ENCODE measurements around the gene C19orf81.
"Not testable (repeated sequence)": the region's sequence is repeated elsewhere in the genome, so short reads cannot be mapped to it uniquely, and the experiment has no call there.

Gene C19orf81

GRCh38 chr19:50649433-50650391 is at the start of gene C19orf81:
C19orf81 (plus strand) TSS chr19:50649445; CDS start chr19:50649445, 0 bp downstream.
- peak; percentile 28 for DNase-seq

GRCh38 chr19:50601407-50602088 is 47.7 kb upstream of the C19orf81 start:
- peak; percentile 90 for DNase-seq

GRCh38 chr19:50602089-50602422 is 47.2 kb upstream of the C19orf81 start:
- no peak for DNase-seq

- no peak for DNase-seq
Measured at GRCh38 chr19:50602496-50602895, 46.7 kb upstream of the C19orf81 start.

GRCh38 chr19:50602935-50603334 is 46.3 kb upstream of the C19orf81 start:
- peak; percentile 33 for DNase-seq

- DNase-seq, result not testable (repeated sequence)
Measured at GRCh38 chr19:50604264-50605073, 44.8 kb upstream of the C19orf81 start.

GRCh38 chr19:50606059-50606836 is 43.0 kb upstream of the C19orf81 start:
- not testable (repeated sequence) for DNase-seq

GRCh38 chr19:50607388-50607787 is 41.9 kb upstream of the C19orf81 start:
- DNase-seq, result no peak

- DNase-seq, result peak; percentile 89
Measured at GRCh38 chr19:50607874-50608785, 41.1 kb upstream of the C19orf81 start.

GRCh38 chr19:50612504-50613404 is 36.5 kb upstream of the C19orf81 start:
- DNase-seq, result peak; percentile 33

- DNase-seq, result not testable (repeated sequence)
Measured at GRCh38 chr19:50618379-50618778, 30.9 kb upstream of the C19orf81 start.

- not testable (repeated sequence) for DNase-seq
Measured at GRCh38 chr19:50619184-50619583, 30.1 kb upstream of the C19orf81 start.

- not testable (repeated sequence) for DNase-seq
Measured at GRCh38 chr19:50620394-50620906, 28.8 kb upstream of the C19orf81 start.

- DNase-seq, result no peak
Measured at GRCh38 chr19:50624949-50625600, 24.2 kb upstream of the C19orf81 start.

- no peak for DNase-seq
Measured at GRCh38 chr19:50626011-50626410, 23.2 kb upstream of the C19orf81 start.

- DNase-seq, result no peak
Measured at GRCh38 chr19:50626795-50627194, 22.4 kb upstream of the C19orf81 start.

GRCh38 chr19:50628146-50628545 is 21.1 kb upstream of the C19orf81 start:
- DNase-seq, result no peak

GRCh38 chr19:50628551-50628950 is 20.7 kb upstream of the C19orf81 start:
- DNase-seq, result no peak

GRCh38 chr19:50629194-50629593 is 20.1 kb upstream of the C19orf81 start:
- DNase-seq, result no peak
